Subcutaneous abdominal adipose tissue (tissue), 5 donors: ENCODE data around the gene EPHB2.
A peak's percentile ranks its signal among the peaks of the same experiment; 100 is the strongest.
"Not testable (repeated sequence)": the region's sequence is repeated elsewhere in the genome, so short reads cannot be mapped to it uniquely, and the experiment has no call there.

Experiments
- H3K27ac ChIP-seq: one replicate; pipeline ENCODE4 v1.7.0; 2013; ENCODE audit warnings: low read depth, mild to moderate bottlenecking, inconsistent platforms, low read length, moderate library complexity
- H3K27me3 ChIP-seq, 5 donors: one replicate each; pipeline ENCODE4 v1.7.0; 2013; ENCODE audit warnings: low read length in 5 of 5, inconsistent platforms in 1 of 5; ENCODE audit not compliant: control insufficient read depth in 5 of 5, insufficient read depth in 4 of 5
- H3K36me3 ChIP-seq, 5 donors: one replicate each; pipeline ENCODE4 v1.7.0; 2013; ENCODE audit warnings: low read length in 5 of 5; ENCODE audit not compliant: control insufficient read depth in 5 of 5, insufficient read depth in 5 of 5
- H3K4me1 ChIP-seq, 5 donors: one replicate each; pipeline ENCODE4 v1.7.0; 2013; ENCODE audit warnings: low read length in 5 of 5, mild to moderate bottlenecking in 3 of 5, moderate library complexity in 1 of 5; ENCODE audit not compliant: control insufficient read depth in 5 of 5, insufficient read depth in 5 of 5
- H3K4me3 ChIP-seq, 5 donors: one replicate each; pipeline ENCODE4 v1.7.0; 2013; ENCODE audit warnings: low read length in 5 of 5, low read depth in 1 of 5
- H3K9ac ChIP-seq, 5 donors: one replicate each; pipeline ENCODE4 v1.7.0; 2013; ENCODE audit warnings: low read length in 5 of 5, mild to moderate bottlenecking in 4 of 5, moderate library complexity in 3 of 5
- H3K9me3 ChIP-seq, 5 donors: one replicate each; pipeline ENCODE4 v1.7.0; 2013; ENCODE audit warnings: low read length in 5 of 5; ENCODE audit not compliant: control insufficient read depth in 5 of 5
- donor health status: healthy.
- donor health status: healthy.
- donor health status: healthy.
- donor health status: healthy.
- donor health status: healthy.

Gene EPHB2

DNA sequence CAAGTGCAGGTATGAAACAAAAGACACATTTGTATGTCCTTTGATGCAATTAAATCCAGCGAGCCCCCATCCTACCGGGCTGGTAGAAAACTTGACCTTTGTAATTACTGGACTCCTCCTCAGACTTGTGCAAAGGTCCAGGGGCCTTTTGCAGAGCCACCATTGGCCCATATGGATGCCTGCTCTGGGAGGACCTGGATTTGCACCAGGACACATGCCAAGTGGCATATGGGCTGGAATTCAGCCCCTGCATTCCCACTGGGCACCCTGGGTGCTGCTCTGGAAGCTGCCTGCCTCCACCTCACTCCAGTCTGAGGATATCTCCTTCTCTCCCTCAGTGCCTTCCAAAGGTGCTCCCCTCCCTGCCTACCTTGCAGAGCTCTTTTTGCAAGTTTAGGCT is 226.0 kb downstream of the EPHB2 start:
- Histone ChIP-seq H3K36me3 (no peaks in the 10 kb centered on the region), H3K9me3 (peaks cover 2 to 30% (median 13%) of the 10 kb centered on the region in 5 donors), H3K4me3 (no peak overlapping the region), H3K4me1 (no peaks in the 10 kb centered on the region), H3K27ac (no peak overlapping the region), H3K9ac (no peak overlapping the region), H3K27me3 (peaks cover 0 to 5% (median 0%) of the 10 kb centered on the region in 5 donors)

DNA sequence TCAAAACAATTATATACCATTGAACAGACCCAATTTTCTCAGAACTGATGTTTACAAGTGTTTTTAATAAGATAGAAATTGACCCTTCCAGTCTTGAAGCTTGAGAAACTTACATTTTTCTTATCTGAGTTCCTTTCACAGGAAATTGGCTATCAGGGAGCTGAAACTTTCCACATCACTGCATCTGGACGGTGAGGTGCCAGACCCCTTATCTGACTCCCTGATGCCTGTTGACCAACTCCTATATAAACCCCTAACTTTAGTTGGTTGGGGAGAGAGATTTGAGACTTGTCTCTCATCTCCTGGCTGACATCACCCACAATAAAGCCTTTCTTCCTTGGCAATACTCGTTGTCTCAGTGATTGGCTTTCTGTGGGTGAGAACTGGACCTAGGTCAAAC is 230.6 kb downstream of the EPHB2 start:
- no peak overlapping the region for H3K4me3 ChIP-seq
- H3K9me3 ChIP-seq, result peaks cover 2 to 17% (median 8%) of the 10 kb centered on the region in 5 donors
- peaks cover 0 to 7% (median 0%) of the 10 kb centered on the region in 5 donors for H3K27me3 ChIP-seq
- no peaks in the 10 kb centered on the region for H3K4me1 ChIP-seq
- no peaks in the 10 kb centered on the region for H3K36me3 ChIP-seq
- H3K9ac ChIP-seq, result no peak overlapping the region
- no peak overlapping the region for H3K27ac ChIP-seq

DNA sequence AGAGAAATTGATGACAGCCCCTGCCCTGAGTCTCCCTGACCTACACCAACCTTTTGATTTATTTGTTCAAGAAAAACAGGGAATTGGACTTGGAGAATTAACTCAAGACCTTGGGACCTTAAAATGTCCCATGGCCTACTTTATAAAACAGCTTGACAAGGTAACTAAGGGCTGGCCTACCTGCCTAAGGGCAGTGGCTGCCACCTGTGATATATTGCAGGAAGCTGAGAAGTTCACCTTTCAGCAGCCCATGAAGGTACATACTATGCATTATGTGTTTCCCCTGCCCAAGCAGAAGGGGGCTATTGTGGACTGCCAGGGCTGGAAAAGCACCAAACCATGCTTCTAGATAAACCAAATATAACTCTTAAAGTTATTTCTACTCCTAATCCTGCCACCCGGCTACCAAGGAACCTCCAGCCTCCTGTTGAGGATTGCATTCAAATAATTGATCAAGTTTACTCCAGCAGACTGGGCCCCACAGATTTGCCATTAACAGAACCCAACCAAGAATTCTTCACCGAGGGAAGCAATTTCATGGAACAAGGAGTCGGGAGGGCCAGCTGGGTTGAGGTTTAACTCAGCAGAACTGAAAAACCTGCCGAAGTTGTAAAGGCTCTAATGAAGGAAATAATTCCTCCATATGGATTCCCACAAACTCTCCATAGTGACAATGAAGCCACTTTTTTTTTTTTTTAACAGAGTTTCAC is 233.9 kb downstream of the EPHB2 start:
- H3K27ac ChIP-seq, result no peak overlapping the region
- H3K27me3 ChIP-seq, result peaks cover 0 to 7% (median 0%) of the 10 kb centered on the region in 5 donors

DNA sequence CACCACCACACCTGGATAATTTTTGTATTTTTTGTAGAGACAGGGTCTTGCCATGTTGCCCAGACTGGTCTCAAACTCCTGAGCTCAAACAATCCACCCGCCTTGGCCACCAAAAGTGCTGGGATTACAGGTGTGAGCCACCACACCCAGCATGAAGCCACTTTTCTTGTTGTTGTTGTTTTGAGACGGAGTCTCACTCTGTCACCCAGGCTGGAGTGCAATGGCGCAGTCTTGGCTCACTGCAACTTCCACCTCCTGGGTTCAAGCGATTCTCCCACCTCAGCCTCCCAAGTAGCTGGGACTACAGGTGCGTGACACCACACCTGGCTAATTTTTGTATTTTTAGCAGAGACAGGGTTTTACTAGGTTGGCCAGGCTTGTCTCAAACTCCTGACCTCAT is 234.5 kb downstream of the EPHB2 start:
- H3K4me3 ChIP-seq, H3K4me1 ChIP-seq, H3K9ac ChIP-seq, H3K27ac ChIP-seq, H3K27me3 ChIP-seq, H3K36me3 ChIP-seq: not testable (repeated sequence)
- peaks cover 2 to 11% (median 8%) of the 10 kb centered on the region in 5 donors for H3K9me3 ChIP-seq

More for the DNA sequence above, 233.9 kb downstream of the EPHB2 start:
- no peak overlapping the region for H3K9ac ChIP-seq
- H3K9me3 ChIP-seq, result peaks cover 2 to 17% (median 8%) of the 10 kb centered on the region in 5 donors
- H3K36me3 ChIP-seq, result no peaks in the 10 kb centered on the region
- no peak overlapping the region for H3K4me3 ChIP-seq
- H3K4me1 ChIP-seq, result peaks cover 0 to 1% (median 0%) of the 10 kb centered on the region in 5 donors

DNA sequence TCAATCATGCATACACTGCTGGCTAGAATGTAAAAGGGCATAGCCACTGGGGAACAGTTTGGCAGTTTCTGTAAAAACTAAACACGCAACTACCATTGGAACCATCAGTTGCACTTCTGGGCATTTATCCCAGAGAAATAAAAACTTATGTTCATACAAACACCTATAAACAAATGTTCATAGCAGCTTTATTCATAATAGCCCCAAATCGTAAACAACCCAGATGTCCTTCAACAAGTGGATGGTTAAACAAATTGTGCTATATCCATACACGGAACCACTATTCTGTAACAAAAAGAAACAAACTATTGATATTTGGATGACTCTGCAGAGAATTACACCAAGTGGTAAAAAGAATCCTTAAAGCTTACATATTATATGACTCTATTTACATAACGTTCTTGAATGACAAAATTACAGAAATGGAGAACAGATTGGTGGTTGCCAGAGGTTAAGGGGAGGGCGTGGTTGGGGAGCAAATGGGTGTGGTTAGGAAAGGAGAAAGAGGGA is 239.2 kb downstream of the EPHB2 start:
- no peaks in the 10 kb centered on the region for H3K36me3 ChIP-seq
- H3K4me3 ChIP-seq, result no peak overlapping the region
- H3K27ac ChIP-seq, result no peak overlapping the region
- H3K9me3 ChIP-seq, result no peaks in the 10 kb centered on the region
- peaks cover 0 to 9% (median 2%) of the 10 kb centered on the region in 5 donors for H3K4me1 ChIP-seq
- no peak overlapping the region for H3K9ac ChIP-seq
- peaks cover 14 to 24% (median 19%) of the 10 kb centered on the region in 5 donors for H3K27me3 ChIP-seq

DNA sequence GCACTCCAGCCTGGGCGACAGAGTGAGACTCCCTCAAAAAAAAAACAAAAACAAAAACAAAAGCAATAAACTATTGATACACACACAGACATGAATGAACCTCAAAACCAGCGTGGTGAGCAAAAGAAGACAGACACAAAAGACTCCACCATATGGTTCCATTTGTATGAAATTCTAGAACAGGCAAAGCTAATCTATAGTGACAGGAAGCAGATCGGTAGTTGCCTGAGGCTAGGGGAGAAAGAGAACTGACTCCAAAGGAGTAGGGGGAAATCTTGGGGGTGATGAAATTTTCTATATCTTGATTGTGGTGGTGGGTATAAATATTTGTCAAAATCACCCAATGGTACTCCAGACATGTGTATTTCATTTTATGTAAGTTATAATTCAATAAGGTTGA is 241.2 kb downstream of the EPHB2 start:
- Histone ChIP-seq H3K9ac (no peak overlapping the region), H3K36me3 (no peaks in the 10 kb centered on the region), H3K27me3 (peaks cover 14 to 30% (median 19%) of the 10 kb centered on the region in 5 donors), H3K4me1 (peaks cover 0 to 9% (median 2%) of the 10 kb centered on the region in 5 donors), H3K27ac (no peak overlapping the region), H3K4me3 (no peak overlapping the region), H3K9me3 (no peaks in the 10 kb centered on the region)

DNA sequence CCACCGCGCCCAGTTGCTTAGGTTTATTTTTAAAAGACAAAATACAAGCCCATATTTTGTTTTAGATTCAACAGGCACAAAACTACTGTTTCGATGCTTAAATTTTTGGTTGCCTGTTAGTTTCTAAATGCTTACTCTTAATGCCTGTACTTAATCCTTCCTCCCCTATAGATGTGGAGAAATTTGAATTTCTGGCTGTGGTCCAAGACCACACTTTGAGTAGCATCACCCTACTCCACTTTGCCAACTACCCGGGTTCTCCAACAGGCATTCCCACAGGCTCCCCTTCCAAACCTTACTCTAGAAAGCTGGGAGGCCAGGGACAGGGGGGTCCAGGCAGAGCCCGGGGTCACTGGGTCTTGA is 242.0 kb downstream of the EPHB2 start:
- no peaks in the 10 kb centered on the region for H3K9me3 ChIP-seq
- no peak overlapping the region for H3K27ac ChIP-seq
- no peaks in the 10 kb centered on the region for H3K36me3 ChIP-seq
- peaks cover 14 to 30% (median 19%) of the 10 kb centered on the region in 5 donors for H3K27me3 ChIP-seq
- H3K9ac ChIP-seq, result no peak overlapping the region
- peak overlapping the region in 1 of 5 donors; percentile 7 for H3K4me3 ChIP-seq
- H3K4me1 ChIP-seq, result peaks cover 0 to 9% (median 2%) of the 10 kb centered on the region in 5 donors

DNA sequence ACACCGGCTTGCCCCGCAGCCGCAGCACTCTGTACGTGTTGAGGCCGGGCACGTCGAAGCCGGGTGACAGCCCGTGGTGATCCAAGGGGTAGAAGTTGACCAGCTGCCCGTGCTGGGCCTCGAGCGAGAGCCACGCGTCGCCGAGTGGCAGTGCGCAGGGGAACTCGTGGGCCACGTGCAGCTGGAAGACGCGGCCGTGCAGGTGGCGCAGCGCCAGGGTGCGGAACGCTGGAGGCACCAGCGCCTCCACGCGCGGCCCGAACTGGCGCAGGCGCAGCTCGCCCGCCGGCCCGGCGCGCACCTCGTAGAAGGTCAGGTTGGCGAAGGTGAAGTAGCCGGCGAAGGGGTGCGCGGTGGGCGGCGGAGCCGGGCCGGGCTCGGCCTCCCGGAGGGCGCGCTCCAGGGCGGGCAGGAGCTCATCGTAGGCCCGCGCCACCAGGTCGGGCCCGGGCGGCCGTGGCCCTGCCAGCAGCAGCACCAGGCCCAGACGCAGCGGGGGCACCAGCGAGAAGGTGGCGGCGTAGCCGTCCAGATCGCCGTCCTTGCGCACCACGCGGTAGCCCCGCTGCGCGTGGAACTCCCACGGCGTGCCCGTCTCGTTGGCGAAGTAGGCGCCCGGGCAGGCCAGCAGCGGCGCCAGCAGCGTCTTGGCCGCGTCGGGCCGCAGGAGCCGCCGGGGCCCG is 242.6 kb downstream of the EPHB2 start:
- Histone ChIP-seq H3K4me3 (peak overlapping the region in 1 of 5 donors; percentile 7), H3K36me3 (no peaks in the 10 kb centered on the region), H3K9ac (no peak overlapping the region), H3K9me3 (no peaks in the 10 kb centered on the region), H3K27me3 (peaks cover 14 to 30% (median 19%) of the 10 kb centered on the region in 5 donors), H3K4me1 (peaks cover 0 to 9% (median 2%) of the 10 kb centered on the region in 5 donors), H3K27ac (no peak overlapping the region)

DNA sequence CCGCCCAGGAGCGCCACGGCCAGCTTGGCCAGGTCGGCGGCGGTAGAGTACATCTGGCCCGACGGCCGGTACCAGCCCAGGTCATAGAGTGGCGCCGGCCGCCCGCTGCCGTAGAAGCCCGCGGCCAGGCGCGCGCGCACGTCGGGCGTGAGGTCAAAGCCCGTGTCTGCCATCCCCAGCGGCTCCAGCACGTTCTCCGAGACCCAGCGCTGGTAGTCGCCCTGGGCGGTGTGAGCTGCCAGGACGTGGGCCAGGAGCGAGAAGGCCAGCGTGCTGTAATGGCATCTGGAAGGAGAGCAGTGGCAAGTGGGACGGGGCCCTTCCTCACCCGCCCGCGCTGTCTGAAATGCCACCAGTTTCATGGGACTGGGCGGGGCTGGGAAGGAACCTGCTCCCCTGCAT is 243.1 kb downstream of the EPHB2 start:
- Histone ChIP-seq H3K4me3 (peak overlapping the region in 1 of 5 donors; percentile 7), H3K9ac (no peak overlapping the region)

DNA sequence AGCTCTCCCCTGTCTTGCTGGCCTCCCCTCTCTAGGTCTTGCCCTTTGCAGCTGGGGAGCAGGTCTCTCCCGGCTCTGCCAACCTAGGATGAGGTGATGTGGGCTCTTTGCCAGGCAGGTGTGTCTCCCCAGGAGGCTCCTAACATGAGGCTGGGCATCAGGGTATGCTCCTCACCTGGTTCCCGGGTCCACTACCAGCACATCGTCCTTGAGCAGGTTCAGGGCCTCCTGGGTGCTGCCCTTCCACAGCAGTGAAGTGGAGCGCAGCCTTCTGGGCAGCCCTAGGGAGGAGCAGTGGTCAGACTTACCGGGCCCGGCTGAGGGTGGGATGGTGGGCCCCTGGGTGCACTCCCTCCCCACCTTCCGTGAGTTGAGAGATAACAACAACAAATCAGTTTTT is 244.5 kb downstream of the EPHB2 start:
- H3K27me3 ChIP-seq, result peaks cover 14 to 34% (median 19%) of the 10 kb centered on the region in 5 donors
- H3K36me3 ChIP-seq, result no peaks in the 10 kb centered on the region
- peaks cover 0 to 4% (median 2%) of the 10 kb centered on the region in 5 donors for H3K4me1 ChIP-seq
- no peaks in the 10 kb centered on the region for H3K9me3 ChIP-seq
- H3K9ac ChIP-seq, result no peak overlapping the region
- no peak overlapping the region for H3K27ac ChIP-seq
- H3K4me3 ChIP-seq, result no peak overlapping the region

More for the DNA sequence above, 243.1 kb downstream of the EPHB2 start:
- H3K27ac ChIP-seq, result no peak overlapping the region
- no peaks in the 10 kb centered on the region for H3K9me3 ChIP-seq
- no peaks in the 10 kb centered on the region for H3K36me3 ChIP-seq
- H3K4me1 ChIP-seq, result peaks cover 0 to 9% (median 2%) of the 10 kb centered on the region in 5 donors
- peaks cover 14 to 34% (median 19%) of the 10 kb centered on the region in 5 donors for H3K27me3 ChIP-seq
